Osteocyte (in vitro differentiated cells): ENCODE data around the gene RPTOR. TPM values are rescaled to one million over a fixed set of nuclear protein-coding genes. Genes with fewer than 3 reads are reported as not detected.
A peak's percentile ranks its signal among the peaks of the same experiment; 100 is the strongest.

ENCODE experiments used
- DNase-seq: peaks from one replicate; pipeline ENCODE4 v3.0.0; 2021; ENCODE audit warnings: mixed read lengths; ENCODE audit not compliant: unreplicated experiment; ENCODE audit errors: extremely low spot score
- H3K27ac Mint-ChIP-seq: one replicate; pipeline ENCODE4 v1.8.0; 2021; ENCODE audit warnings: mild to moderate bottlenecking, mixed read lengths; ENCODE audit not compliant: unreplicated experiment
- H3K27me3 Mint-ChIP-seq: one replicate; pipeline ENCODE4 v1.8.0; 2021; ENCODE audit warnings: mixed read lengths; ENCODE audit not compliant: unreplicated experiment
- H3K36me3 Mint-ChIP-seq: one replicate; pipeline ENCODE4 v1.8.0; 2021; ENCODE audit warnings: mixed read lengths; ENCODE audit not compliant: unreplicated experiment
- H3K4me1 Mint-ChIP-seq: one replicate; pipeline ENCODE4 v1.8.0; 2021; ENCODE audit warnings: mixed read lengths; ENCODE audit not compliant: unreplicated experiment
- H3K4me3 Mint-ChIP-seq: one replicate; pipeline ENCODE4 v1.8.0; 2021; ENCODE audit warnings: mild to moderate bottlenecking, moderate library complexity, mixed read lengths; ENCODE audit not compliant: unreplicated experiment
- H3K9me3 Mint-ChIP-seq: one replicate; pipeline ENCODE4 v1.8.0; 2021; ENCODE audit warnings: mixed read lengths; ENCODE audit not compliant: unreplicated experiment
- CTCF ChIP-seq: fragments of 200-600 bp; sonication (generic); IDR thresholded peaks from 2 replicates; pipeline ENCODE4 v1.5.0; 2021; ENCODE audit warnings: antibody characterized with exemption, mild to moderate bottlenecking, moderate library complexity
- total RNA-seq: library from RNA; stranded (reverse); gene quantifications from 2 replicates; pipeline ENCODE4 v1.2.1, GENCODE V29; 2021

Gene RPTOR
- total RNA-seq, 1 donor from 2014 or later, result 36.0 TPM

GRCh38 chr17:80520810-80521455 lies 23.7 kb upstream of the RPTOR start:
- no peak for DNase-seq
- no peak overlapping the region for H3K4me3 Mint-ChIP-seq
- peaks cover 4% of the 10 kb centered on the region for H3K27me3 Mint-ChIP-seq
- TF ChIP-seq CTCF, result no peak
- no peaks in the 10 kb centered on the region for H3K36me3 Mint-ChIP-seq
- H3K9me3 Mint-ChIP-seq, result no peaks in the 10 kb centered on the region
- H3K4me1 Mint-ChIP-seq, result peaks cover 11% of the 10 kb centered on the region
- peak overlapping the region; percentile 1 for H3K27ac Mint-ChIP-seq

GRCh38 chr17:80523054-80523744 lies 21.4 kb upstream of the RPTOR start:
- Mint-ChIP-seq H3K27me3 (peaks cover 12% of the 10 kb centered on the region), H3K4me1 (peaks cover 11% of the 10 kb centered on the region), H3K9me3 (no peaks in the 10 kb centered on the region), H3K36me3 (no peaks in the 10 kb centered on the region), H3K4me3 (no peak overlapping the region), H3K27ac (no peak overlapping the region)
- DNase-seq, result no peak
- no peak for TF ChIP-seq CTCF

- TF ChIP-seq CTCF, result no peak
- peaks cover 14% of the 10 kb centered on the region for H3K27me3 Mint-ChIP-seq
- no peak overlapping the region for H3K27ac Mint-ChIP-seq
- H3K9me3 Mint-ChIP-seq, result no peaks in the 10 kb centered on the region
- DNase-seq, result no peak
- no peak overlapping the region for H3K4me3 Mint-ChIP-seq
- H3K36me3 Mint-ChIP-seq, result no peaks in the 10 kb centered on the region
- H3K4me1 Mint-ChIP-seq, result peaks cover 9% of the 10 kb centered on the region
These were observed 20.5 kb upstream of the RPTOR start for GRCh38 chr17:80523956-80524712.

- Mint-ChIP-seq H3K27me3 (peaks cover 16% of the 10 kb centered on the region), H3K4me3 (no peak overlapping the region), H3K27ac (no peak overlapping the region), H3K4me1 (peaks cover 1% of the 10 kb centered on the region), H3K9me3 (no peaks in the 10 kb centered on the region), H3K36me3 (no peaks in the 10 kb centered on the region)
- no peak for TF ChIP-seq CTCF
- no peak for DNase-seq
These were observed 18.3 kb upstream of the RPTOR start for GRCh38 chr17:80526116-80526910.
